CD4-positive, alpha-beta T cell treated with Interleukin-6 at 100 ng/mL for 8 hours (primary cell): Measurements from ENCODE around the gene PTPRC.

Experiments used
- DNase-seq: peaks from one replicate; pipeline ENCODE4 v3.0.0-alpha.2; 2020; ENCODE audit warnings: mixed read lengths, low spot score

Gene PTPRC

DNA sequence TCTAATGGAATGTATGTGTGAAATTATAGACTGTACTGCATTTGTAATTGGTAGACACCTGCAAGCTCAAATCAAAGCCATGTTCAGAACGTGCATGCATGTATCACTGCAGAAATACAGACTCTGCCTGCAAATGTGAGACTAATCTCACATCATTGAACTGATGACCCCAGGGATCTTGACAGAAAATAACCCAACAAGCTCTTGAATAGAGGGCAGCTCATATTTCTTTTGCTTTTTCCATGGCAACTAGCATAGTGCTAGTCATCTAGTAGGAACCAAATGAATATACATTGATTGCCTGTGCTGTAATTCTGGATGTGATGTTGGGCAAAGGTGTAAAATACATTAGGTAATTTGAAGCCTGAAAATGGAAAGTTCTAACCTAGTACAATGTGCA is 62.4 kb downstream of the PTPRC start:
- DNase-seq: no peak

DNA sequence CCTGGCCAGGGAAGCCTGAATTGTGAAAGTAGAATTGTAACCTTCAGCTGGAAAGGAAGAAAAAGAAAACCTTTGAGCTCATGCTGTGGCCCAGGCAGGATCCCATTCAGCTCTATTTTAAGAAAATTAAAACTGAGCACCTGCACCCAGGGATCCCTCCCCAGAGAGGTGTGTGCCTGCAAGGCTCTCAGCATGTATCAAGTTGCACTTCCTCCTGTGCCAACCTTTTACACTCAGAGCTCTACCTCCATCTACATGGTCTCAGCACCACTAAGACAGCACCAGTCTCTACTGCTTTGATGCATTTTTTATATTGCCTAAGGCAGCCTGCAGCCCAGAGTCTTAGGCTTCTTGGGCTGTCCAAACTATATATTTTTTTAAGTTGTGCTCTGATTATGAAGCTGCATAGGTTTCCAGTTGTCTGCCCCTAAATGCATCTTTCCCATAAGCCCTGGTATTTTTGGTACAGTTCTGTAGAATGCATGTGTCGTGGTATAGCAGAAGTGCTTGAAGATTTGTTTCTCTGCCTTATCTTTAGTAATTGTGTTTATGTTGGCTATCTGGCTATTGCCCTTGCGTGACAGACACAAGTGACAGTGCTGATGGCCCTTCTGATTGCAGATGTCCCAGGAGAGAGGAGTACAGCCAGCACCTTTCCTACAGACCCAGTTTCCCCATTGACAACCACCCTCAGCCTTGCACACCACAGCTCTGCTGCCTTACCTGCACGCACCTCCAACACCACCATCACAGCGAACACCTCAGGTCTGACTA is 63.1 kb downstream of the PTPRC start:
- DNase-seq: no peak

DNA sequence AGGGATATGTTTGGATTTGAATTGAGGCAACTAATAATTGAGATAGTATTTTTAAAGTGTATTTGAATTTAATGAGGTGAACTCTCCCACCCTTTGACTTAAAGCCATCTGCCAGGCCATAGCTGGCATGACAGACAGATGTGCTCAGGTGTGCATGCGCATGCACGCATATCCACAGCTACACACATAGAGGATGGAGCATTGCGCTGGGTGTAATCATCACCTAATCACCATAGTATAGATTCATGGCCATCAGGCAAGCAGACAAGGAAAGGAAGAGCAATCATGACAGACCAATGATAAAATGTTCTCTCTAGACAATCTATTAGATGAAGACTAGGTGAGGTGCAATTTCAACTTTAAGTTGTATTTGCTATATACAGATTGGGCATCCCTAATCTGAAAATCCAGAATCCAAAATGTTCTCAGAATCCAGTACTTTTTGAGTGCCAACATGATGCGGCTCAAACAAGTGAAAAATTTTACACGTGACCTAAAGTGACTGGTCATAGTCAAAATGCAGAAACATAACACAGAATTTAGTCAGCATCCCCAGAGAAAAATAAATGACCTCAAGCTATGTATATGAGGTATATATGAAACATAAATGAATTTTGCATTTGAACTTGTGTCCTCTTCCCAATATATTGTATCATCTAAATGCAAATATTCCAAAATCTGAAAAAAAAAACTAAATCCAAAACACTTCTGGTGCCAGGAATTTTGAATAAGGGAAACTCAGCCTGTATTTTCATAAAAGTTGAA is 70.1 kb downstream of the PTPRC start:
- no peak for DNase-seq

DNA sequence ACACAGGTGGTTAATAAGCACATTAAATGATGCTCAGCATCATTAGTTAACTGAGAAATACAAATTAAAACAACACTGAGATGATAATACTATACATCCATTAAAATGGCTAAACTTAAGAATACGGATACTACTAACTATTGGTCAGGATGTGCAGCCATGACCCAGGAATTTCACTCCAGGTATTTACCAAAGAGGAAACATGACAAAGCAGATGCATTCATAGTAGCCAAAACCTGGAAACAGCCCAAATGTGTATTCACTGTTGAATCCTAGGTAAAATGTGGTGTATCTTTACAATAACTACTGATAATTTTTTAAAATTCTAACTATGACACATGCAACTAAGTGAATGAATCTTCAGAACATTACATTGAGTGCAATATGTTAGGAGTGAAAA is 73.0 kb downstream of the PTPRC start:
- DNase-seq: no peak

DNA sequence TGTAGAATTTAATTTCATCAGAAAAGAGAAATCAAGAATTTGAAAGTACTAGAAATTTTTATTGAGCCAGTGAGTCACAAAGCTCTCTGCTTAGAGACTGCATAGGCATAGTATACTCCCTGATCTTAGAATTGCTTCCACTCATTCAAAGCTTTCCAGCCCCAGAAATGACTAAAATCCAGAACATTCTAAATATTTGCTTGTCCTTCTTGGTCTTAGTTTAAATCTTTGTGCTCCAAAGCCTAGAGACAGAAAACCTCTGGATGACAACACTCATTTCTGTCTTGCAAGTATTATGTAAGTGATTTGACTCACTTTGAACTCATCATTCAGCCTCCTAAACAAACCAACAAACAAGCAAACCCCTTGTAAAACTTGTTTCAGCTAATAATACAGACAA is 74.2 kb downstream of the PTPRC start:
- DNase-seq: no peak

DNA sequence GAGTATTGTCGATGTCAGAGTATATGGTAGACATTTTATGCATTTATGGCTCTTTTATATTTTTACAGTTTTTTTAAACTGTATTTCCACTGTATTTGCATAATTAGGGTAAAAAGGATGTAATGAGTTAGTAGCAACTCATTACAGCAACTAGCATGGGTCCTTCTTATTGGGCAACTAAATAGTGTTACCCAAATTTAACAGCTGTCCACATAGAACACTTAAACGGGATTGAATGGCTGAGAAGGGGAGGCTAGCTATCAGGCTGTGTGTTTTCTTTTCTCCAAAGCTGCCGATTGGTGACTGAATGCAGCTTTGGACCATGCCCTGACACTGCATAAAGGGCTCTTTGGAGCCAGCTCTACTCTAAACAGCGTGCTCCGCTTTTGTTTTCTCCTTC is 75.4 kb downstream of the PTPRC start:
- DNase-seq: no peak

DNA sequence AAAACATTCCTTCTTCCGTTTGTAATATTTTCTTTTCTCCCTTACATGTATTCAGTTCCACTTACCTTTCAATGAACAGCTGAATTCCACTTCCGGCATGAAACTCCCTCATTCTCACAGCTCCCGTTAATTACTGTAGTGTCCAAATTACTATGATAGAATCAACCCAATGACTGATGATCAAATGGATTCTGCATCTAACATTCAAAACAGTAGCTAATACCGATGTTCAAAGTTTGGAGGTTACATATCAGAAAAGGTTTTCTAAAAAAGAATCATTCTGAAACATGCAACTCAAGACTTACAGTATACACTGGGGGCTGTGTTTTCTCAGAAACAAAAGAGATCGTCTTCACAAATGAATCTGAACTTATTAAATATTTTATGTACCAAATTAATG is 77.2 kb downstream of the PTPRC start:
- no peak for DNase-seq

DNA sequence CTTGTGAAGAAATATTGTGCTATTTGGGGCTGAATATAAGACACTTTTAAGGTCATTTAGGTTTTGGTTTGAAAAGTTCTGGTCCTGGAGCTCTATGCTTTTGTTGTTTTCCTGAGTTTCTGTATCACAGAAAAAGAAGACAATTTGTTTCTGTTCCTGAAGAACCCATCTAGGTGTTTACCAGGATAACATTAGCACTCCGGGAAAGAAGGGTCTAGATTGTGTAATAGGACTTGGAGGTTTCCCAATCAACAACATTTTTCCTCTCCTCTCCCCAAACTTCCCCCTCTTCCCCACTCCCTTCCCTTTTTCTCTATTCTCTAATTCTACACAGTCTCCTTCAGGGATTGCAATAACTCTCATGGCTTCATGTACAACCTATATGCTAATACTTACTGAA is 78.7 kb downstream of the PTPRC start:
- no peak for DNase-seq

DNA sequence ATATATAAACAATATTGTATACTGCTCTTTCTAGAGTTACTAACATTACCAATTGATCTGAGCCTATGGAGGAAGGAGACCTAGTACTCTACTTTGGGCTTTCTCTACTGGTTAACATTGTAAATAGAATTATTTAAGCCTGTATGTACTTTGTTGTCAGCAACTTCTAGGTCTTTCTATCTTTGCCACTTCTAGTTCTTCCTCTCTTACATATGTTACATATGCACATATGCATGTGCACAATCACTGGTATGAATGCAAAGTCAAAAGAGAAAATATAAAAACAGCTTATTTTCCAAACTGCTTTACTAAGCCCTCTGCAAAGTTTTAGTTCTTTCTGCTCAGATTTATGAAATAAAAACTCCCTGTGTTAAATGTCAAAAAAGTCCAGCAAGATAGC is 84.3 kb downstream of the PTPRC start:
- DNase-seq: no peak

DNA sequence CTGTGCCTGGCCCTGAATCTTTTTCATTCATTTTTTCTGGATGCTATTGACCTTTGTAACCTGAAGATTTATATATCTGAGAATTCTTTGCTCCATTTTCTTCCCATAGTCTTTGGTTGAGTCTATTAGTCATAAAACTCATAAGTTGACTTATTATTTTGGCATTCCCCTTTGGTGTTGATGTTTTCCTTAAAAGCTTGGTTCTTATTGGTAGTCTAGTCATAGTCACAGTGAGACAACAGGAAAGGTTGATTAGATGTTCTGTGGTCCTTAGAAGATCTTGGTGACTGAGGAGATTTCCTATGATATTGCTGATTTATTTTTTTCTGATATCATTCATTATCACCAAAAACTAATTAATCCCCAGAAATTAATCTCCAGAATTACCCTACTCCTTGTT is 86.2 kb downstream of the PTPRC start:
- no peak for DNase-seq

DNA sequence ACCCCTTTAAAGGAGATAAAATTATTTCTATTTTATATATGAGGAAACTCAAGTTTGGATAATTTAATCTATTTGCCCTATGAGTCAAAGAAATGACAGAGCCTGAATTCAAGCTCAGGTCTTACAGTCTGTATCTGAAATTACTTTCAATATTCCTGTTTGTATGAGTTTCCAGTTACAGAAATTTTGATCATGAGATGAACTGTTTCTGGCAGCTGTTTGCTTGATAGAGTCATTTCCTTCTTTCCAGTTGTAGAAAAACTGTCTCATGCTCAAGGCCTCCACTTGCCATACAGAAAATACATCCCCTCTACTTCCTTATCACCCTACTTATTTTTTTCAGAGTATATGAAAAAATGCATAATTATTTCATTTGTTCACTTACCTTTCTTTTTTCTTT is 87.6 kb downstream of the PTPRC start:
- DNase-seq: no peak

DNA sequence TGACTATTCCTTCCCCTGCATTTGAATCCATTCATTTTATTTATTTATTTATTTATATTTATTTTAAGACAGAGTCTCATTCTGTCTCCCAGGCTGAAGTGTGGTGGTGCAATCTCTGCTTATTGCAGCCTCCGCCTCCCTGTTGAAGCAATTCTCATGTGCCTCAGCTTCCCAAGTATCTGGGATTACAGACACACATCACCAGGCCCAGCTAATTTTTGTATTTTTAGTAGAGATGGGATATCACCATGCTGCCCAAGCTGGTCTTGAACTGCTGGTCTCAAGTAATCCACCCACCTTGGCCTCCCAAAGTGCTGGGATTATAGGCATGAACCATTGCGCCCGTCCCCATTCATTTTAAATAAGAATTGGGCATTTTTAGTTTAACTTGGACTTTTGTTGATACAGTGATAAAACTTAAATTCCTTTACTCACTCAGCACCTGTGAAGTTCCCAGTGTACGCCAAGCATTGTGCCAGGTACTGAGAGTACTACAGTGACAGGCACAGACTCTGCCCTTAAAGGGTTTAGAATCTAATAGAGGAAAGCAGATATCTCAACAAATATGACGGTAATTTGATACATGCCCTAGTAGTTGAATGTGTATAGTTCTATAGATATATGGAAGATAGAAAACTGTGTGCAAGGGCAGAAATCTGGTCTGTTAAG is 90.5 kb downstream of the PTPRC start:
- no peak for DNase-seq

DNA sequence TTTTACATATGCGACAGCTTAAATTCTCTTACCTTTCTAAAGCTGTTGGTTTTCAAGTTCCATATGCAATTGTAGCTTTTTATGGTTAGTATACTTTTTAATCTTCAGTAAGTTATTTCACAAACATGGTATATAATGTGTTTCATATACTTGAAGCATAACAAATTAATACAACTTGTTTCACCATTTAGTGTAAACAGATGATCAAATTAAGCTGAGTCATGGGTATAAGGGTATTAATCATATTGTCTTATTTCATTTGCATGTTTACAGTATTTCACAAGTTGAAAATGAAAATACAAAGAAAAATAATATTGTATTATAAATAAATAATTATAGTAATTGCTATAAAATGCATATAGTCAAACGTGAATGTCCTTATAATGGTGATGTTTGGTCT is 92.1 kb downstream of the PTPRC start:
- DNase-seq: no peak

DNA sequence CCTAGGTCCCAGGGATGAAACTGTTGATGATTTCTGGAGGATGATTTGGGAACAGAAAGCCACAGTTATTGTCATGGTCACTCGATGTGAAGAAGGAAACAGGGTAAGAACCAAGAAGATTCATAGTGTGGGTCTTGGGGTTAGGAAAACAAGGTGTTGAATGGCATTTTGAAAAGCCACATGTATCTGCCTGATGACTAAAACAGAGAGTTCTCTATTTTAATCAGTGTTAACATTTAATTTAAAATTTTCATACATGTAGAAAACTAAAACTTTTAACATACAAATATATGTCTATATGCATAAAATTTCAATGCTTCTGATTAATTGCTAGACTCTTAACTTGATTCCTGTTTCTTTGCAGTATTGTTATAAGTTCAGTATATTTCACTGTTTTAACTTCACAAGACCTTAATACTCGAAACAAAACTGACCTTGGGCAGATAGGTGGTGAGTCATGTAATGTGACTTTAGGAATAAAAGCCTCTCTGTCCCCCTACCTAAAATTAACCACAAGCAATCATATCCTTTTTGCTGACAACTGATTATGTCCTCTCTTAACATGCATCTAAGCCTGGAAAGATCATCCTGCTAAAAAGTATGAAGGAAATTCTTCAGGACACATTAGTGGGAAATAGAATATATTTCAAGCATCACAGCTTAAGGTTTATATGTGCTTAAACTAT is 95.6 kb downstream of the PTPRC start:
- DNase-seq: no peak

DNA sequence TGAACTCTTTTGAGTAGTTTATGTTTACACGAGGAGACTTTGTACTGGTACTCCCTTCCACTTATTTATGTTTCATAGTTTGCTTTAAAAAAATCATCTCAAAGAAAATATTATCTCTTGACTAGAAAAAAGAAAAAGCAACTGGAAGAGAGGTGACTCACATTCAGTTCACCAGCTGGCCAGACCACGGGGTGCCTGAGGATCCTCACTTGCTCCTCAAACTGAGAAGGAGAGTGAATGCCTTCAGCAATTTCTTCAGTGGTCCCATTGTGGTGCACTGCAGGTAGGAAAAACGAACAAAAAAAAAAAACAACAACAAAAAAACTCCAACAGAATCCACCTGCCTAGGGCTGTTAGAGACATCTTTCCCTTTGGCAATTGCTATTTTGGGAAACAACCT is 102.9 kb downstream of the PTPRC start:
- no peak for DNase-seq

DNA sequence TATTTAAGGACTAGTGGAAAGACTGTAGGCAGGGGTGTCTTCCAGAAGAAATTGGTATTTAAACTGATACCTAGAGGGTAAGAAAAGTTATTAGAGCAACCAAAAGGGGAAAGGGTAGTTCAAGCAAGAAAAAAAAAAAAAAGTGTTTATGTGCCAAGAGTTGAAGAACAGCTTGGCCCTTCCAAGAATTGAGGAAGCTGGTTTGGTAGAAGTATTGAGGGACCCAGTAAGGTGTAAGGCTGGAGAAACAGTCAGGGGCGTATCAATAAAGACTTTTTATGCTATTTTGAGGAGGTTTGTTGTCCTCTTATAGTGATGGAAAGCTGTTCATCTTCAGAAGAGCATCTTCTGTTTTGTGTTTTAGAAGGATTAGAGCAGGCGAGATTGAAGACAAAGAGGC is 108.3 kb downstream of the PTPRC start:
- no peak for DNase-seq

DNA sequence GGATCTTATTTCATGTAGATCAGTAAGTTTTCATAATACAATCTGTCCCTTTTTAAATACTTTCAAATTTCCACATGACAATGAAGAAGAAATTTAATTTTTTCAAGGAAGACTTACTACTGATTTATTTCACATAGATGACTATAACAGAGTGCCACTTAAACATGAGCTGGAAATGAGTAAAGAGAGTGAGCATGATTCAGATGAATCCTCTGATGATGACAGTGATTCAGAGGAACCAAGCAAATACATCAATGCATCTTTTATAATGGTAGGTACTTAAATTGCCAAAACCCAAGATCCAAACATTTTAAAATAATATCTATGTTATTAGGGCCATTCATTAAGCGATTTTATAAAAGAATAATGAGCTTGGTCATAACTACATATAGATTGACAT is 110.4 kb downstream of the PTPRC start:
- DNase-seq: no peak

DNA sequence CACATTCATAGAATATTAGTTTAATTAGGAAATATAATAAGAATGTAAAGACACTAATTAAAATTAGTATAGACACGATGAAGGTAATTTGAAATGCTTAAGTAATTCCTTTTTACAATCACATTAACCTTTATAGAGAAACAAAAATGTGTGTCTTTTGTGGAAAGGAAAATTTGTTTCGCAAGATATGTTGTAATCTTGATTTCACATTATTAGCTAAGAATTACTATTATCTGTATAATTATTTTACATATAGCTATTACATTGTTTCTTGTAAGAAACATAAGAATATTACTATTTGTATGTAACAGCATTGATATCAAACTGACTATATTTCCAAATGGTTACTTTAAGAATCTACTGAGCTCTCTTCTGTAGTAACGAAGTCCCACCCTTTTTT is 111.2 kb downstream of the PTPRC start:
- DNase-seq: no peak

DNA sequence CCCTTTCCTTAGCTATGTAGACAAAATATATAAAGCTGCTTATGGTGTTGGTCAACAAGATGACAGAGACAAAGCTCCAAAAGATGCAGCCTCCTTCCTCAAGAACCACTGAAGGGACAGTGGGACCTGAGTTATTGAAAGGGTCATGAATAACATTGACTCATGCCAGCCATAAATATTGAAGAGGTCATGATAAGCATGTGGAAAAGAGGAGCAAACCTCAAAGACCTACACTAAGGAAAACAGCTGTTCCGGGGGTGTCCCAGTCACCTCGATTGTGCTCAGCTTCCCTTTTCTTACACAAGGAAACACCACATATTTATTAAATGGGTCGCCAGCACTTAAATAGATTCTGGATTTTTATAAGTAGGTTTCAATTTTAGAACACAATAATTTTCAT is 112.9 kb downstream of the PTPRC start:
- no peak for DNase-seq

DNA sequence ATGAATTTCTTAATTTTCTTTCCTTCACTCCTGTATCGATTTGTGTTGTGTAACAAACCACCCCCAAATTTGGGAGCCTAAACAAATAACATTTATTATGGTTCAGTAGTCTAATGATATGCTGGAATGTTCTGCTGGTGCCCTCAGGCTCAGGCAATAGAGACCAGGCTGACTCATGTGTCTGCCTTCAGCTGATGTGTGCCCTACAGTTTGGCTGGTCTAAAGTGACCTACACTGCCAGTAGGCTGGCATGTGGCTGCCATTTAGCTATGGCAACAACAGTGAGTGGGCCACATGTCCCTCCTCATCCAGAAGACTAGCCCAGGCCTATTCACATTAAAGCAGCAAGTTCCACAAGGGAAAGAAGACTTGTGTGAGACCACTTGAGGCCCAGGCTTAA is 115.8 kb downstream of the PTPRC start:
- no peak for DNase-seq

DNA sequence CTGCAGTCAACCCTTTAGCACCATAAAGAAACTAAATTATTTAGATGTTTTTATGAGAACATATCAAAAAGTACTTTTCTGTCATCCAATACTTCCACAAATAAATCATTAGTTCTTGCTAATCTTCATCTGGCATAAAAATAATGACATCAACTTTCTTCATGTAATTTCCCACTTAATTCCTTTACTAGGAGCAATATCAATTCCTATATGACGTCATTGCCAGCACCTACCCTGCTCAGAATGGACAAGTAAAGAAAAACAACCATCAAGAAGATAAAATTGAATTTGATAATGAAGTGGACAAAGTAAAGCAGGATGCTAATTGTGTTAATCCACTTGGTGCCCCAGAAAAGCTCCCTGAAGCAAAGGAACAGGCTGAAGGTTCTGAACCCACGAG is 116.9 kb downstream of the PTPRC start:
- no peak for DNase-seq

DNA sequence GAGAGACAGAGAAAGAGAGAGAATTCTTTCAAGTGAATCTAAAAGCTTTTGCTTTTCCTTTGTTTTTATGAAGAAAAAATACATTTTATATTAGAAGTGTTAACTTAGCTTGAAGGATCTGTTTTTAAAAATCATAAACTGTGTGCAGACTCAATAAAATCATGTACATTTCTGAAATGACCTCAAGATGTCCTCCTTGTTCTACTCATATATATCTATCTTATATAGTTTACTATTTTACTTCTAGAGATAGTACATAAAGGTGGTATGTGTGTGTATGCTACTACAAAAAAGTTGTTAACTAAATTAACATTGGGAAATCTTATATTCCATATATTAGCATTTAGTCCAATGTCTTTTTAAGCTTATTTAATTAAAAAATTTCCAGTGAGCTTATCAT is 117.6 kb downstream of the PTPRC start:
- DNase-seq: no peak
